Stimulated activated CD4-positive, alpha-beta T cell treated with anti-CD3 and anti-CD28 coated beads, Interleukin-15, amount 100 ng/mL, for 1 hour (primary cell): ENCODE measurements around the gene PTPRN2.

ENCODE experiments used
- DNase-seq, 2 donors: peaks; one replicate each; pipeline ENCODE4 v3.0.0-alpha.2; 2020; ENCODE audit warnings: low read depth in 1 of 2, low spot score in 1 of 2

The PTPRN2 gene

DNA sequence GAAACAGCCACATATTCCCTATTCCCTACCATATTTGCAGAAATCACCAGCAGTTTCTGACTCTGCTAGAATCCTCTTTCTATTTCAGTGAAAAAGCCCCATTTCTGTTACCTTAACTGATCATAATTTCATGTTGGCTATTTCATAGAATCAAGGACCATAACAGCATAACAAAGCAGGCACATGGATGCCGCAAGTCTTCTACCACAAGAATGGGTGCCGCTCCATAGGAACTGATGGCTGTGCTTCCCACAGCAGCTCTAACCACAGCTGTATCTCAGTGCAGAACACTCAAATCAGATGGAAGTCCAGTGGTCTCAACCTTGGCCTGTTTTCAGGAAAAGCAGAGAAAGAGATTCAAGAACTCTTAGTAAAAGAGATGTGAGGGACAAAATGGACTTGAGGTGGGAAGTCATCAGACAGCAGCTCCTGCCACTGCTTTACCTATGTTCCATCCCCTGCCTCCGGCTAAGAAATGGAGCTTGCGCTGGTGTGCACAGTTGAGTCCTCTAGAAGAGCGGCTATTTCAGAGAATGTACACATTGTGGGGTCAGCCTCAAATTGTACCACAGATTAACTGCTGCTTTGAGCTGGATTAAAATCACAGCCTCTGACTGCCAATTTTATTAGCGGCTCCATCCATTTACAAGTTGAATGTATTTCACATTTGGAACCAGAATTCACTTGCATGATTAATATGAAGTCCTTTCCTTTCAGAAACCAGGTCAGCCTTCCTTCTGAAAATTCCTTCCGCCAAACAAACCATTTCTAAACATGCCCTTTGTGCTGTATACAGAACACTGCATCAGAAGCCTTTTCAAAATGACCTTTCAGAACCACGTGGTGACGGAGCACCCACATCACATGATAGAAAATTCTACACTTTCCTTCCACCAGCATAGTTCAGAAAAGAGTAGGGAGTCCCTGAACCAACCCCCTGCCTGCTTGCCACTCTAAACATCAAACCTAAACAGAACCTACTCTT, 7.7 kb downstream of the PTPRN2 start:
- no peak for DNase-seq

- DNase-seq, result no peak
Measured at GRCh38 chr7:158576050-158576762, 11.4 kb downstream of the PTPRN2 start.

GRCh38 chr7:158574308-158575036, 13.2 kb downstream of the PTPRN2 start:
- no peak for DNase-seq

- no peak for DNase-seq
Measured at GRCh38 chr7:158573310-158573709, 14.3 kb downstream of the PTPRN2 start.

GRCh38 chr7:158572000-158572828, 15.4 kb downstream of the PTPRN2 start:
- no peak for DNase-seq

GRCh38 chr7:158570449-158571170, 17.0 kb downstream of the PTPRN2 start:
- DNase-seq, result no peak

- DNase-seq, result no peak
Measured at GRCh38 chr7:158569858-158570323, 17.7 kb downstream of the PTPRN2 start.

GRCh38 chr7:158568974-158569857, 18.4 kb downstream of the PTPRN2 start:
- no peak for DNase-seq

DNA sequence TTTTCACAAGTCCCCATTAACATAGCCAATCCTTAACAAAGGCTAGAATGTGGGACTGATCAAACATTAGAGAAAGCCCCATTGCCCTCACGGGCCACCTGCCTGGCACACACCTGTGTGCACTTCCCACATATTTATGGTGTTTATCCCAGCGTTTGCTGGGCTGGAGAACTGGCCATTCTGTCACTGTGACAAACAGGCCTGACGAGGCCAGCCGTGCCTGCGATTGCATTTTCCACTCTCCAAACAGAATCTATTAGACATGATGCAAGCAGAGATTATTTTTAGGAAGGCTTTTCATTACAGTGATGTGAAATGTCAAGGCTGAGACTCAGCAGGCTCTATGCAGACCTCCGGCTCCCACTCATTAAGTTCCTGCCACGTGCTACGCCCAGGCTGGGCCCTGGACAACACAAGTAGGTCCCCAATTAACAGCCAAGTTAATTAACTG, 20.4 kb downstream of the PTPRN2 start:
- DNase-seq, result no peak

GRCh38 chr7:158564663-158565035, 23.0 kb downstream of the PTPRN2 start:
- no peak for DNase-seq

DNA sequence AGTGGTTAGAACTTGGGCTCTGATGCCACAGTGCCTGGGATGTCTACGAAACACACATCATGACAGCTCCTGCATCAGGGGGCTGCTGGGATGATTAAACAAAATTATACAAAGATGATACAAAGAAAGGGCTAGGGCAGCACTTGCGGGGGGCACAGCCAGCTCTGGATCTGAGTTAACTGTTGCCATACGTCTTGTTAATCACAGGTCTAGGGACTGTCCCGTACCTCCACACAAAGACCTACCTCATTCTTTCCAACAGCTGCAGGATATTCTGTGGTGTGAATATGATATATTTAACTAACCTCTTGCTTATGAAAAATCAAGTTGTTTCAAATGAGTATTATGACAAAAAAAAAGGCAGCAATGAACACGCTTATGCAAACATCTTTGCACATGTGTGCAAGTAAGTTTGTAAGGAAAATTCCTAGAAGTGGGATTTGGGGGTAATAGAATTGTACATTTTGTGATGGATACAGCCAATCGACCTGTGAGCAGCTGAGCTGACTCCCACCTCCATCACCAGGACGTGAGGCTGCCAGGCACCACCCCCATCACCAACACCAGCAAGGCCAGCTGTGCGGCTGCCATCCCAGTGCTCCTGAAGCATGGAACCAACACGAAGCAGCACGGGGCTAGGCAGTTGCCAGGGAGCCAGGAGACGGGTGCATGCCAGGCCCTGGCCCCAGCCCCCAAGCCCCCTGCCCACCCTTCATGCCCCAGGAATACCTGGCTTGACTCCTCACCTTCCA, 23.5 kb downstream of the PTPRN2 start:
- DNase-seq, result no peak

DNA sequence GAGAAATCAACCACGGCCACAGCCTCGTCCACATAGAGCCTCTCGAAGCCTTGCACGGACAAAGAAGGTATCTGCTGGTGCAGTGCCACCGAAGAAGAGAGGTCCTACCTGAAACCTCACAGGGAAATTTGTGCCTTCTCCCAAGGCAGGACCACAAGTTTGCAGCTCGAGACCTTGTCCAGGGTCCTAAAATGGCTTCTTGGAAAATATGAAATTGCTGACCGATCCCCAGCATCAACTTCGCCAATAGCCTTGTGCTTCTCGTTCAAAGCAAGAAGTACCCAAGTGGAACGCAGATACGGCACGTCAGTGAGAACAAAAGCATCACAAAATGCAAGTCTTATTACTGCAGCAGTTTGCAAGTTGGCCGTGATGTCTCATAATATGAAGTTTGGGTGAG, 24.6 kb downstream of the PTPRN2 start:
- DNase-seq, result no peak

GRCh38 chr7:158562517-158562916, 25.1 kb downstream of the PTPRN2 start:
- no peak for DNase-seq

GRCh38 chr7:158561659-158562058, 26.0 kb downstream of the PTPRN2 start:
- no peak for DNase-seq

- DNase-seq, result no peak
Measured at GRCh38 chr7:158560386-158560785, 27.2 kb downstream of the PTPRN2 start.

- no peak for DNase-seq
Measured at GRCh38 chr7:158559356-158559755, 28.3 kb downstream of the PTPRN2 start.

- no peak for DNase-seq
Measured at GRCh38 chr7:158558816-158559215, 28.8 kb downstream of the PTPRN2 start.

DNA sequence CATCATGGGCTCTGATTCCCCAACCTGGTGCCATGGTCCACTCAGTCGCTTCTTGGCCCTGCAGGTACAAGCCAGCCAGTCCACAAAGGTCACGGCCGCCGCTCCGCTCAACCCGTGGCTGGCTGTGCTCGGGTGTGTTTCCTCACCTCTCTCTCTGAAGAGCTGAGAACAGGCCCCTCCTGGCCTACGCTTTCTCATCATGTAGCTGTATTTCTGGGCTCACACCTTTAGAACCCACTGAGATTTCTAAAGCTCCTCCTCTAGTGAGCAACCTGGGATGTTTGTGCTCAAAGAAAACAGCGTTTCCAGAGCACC, 30.2 kb downstream of the PTPRN2 start:
- no peak for DNase-seq
